Mucosa of gallbladder (tissue), 1 donor: Measurements from ENCODE around the gene BCL2L12. TPM values are rescaled to one million over a fixed set of nuclear protein-coding genes. Genes with fewer than 3 reads are reported as not detected.

Experiments
- DNase-seq: peaks from one replicate; pipeline ENCODE4 v3.0.0-alpha.2; 2020; ENCODE audit warnings: low spot score
- total RNA-seq: library from RNA; stranded (reverse); gene quantifications from one replicate; pipeline ENCODE4 v1.2.1, GENCODE V29; 2021
- donor health status: DM: no; HTN: no; CAD: no.

BCL2L12 gene
- total RNA-seq, 1 donor from 2014 or later: 18.9 TPM

DNA sequence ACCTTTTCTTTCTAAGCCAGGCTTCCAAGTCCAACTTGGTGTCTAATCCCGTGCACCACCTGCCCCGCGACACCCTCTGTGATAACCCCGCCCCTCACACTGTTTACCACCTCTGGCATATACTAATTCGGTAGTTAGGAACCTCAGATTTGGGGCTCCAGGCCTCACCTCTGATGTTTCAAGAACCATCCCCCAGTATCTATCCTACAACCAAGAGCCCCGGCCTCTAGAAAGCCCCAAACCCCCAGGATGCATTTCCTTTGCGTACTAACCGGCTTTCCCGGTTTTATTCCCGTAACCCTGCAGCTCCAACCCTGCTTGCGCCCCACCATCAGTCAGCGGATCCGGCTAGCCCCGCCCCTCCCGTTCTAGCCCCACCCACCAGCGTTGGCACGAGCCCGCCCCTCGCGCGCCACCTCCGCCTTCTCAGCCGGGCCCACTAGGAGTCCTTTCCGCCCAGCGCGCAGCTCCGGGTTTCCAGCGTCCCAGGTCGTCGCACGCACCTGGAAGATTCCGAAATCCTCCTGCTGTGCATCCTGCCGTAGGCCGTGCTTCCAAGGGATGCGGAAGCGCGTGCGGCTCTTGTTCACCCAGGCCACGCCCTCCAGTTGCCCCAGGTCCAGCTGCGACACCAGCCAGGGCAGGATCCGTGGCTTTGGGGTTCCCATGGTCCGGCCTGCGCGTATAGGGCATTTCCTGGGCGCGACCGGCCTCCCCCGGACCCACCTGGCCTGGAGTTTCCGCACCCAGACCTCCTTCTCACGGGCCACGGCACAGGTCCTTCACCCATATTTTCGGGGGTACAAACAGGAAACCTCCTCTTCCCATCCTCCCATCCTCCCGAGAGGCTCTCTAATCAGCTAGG is 1.3 kb upstream of the BCL2L12 start:
- peak; percentile 89 for DNase-seq

DNA sequence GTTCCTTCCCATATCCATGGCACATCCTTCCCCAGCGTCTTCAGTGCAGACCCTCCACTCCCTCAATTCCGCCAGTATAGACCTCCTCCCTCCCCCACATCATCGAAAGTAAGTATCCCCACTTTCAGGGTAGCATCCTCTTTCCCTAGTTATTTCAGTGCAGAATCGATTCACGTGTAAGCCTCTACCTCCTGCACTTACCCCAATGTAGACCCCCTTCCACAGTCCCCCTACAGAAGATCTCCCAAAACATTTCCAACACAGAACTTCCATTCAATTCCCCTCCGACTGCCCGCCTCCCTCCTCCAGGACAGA is 740 bp upstream of the BCL2L12 start:
- no peak for DNase-seq

- DNase-seq: no peak
Observed at GRCh38 chr19:49666120-49666444, 349 bp downstream of the BCL2L12 start.

GRCh38 chr19:49667473-49667872 is 1.7 kb downstream of the BCL2L12 start:
- no peak for DNase-seq

DNA sequence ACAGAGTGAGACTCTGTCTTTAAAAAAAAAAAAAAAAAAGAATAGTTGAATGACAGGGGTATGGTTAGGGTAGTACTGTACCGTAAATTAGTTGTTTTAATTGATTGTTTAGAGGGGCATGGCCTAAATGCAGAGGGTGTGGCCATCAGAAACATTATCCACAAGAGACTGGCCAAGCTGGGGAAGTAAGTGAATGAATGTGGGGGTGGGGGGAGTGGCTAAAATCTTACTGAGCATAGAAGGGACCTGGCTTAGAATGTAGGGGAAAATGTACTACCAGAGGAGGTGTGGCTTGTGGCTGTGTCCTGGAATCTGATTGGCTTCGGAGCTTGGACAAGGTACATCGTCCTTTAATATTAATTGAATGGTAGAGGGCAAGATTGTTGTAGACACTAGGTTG is 3.8 kb downstream of the BCL2L12 start:
- DNase-seq: no peak

GRCh38 chr19:49672131-49672919 is 6.6 kb downstream of the BCL2L12 start:
- DNase-seq: peak; percentile 77

GRCh38 chr19:49676136-49676783 is 10.5 kb downstream of the BCL2L12 start:
- peak; percentile 82 for DNase-seq

DNA sequence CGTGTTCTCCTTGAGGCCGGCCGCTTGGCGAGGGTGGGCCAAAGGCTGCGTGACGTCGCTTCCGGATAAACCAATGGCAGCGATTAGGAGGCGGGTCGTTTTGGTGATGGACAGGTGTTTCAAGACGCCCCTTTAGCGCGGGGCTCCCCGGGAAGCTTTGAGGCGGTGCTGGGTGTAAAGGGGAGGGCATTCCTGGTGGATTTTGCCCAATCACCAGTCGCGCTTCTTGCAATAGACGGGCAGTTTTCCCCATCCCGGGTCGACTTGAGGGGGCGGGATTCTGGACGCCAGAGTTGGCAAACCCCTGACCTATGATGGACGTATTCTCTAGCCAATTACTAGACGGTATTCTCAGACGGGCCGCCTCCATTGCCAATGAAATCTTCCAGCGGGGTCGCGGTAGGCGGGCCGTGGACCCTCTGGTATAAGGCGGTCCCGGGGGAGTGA is 11.1 kb downstream of the BCL2L12 start:
- DNase-seq: peak; percentile 100

DNA sequence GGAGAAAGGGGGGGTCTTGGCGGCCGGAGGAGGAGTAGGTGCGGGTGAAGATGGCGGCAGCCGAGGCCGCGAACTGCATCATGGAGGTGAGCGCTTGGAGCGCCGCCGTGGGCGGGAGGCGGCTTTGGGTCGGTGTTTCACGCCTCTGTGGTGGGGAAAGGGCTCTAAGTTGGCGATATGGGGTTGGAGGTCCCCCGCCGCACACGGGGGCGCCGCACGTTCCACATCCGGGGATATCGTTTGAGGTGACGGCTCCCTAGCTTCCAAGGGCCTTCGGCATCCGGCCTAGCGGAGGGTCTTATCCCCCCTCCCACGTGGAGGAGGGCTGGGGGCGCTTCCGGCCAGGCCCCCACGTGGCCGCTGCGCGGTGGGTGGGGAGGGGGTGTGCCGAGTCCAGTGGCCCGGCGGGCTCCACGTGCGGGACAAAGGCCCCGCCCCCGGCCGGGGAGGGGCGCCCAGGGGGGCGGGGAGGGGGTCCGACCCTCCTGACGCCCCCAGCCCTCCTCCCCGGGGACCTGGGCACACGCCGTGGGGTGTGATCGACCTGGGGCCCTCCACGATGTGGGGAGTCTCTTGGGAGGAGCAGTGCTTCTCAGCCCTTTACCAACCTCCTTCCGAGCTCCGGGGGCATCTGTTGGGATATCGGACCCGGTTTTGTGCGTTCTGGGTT is 11.6 kb downstream of the BCL2L12 start, which contains the start of gene PRMT1:
PRMT1 (plus strand) TSS at position 41 of the 670 bp plus-strand sequence; CDS start at position 51, 10 bp downstream.
- DNase-seq: no peak

- DNase-seq: peak; percentile 68
Observed at GRCh38 chr19:49677901-49678674, 12.4 kb downstream of the BCL2L12 start.

DNA sequence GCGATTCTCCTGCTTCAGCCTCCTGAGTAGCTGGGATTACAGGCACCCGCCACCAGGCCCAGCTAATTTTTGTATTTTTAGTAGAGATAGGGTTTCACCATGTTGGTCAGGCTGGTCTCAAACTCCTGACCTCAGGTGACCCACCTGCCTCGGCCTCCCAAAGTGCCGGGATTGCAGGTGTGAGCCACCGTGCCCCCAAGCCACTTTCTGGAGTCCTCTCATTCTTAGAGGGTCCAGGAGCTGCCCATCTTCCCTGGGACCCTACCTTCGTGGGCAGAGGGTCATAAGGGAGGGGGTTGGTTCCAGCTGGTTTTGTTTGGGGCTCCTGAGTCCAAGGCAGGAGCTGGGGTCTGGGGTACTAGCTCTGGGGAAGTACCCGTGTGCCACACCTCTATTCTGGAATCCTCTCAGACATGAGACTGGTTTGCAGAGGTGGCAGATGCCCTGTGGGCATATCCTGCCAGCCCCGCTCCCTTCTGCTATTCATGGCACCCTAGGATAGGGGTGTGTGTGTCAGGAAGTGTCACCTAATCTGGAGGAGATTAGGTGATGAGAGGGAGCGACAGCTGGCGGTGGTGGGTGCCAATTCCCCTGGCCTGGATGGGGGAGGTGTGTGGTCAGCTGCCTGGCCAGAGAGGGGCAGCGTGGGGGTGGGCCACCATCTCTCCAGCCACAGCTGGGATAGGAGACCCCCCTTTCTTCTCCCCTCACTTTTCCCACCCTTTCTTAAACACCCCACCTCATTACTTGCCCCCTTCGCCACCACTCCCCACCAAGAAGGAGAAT is 13.4 kb downstream of the BCL2L12 start:
- DNase-seq: no peak

GRCh38 chr19:49679771-49680413 is 14.2 kb downstream of the BCL2L12 start:
- DNase-seq: no peak

- DNase-seq: peak; percentile 91
Observed at GRCh38 chr19:49680421-49681351, 15.0 kb downstream of the BCL2L12 start.

- DNase-seq: no peak
Observed at GRCh38 chr19:49681830-49682229, 16.1 kb downstream of the BCL2L12 start.

- no peak for DNase-seq
Observed at GRCh38 chr19:49682274-49682673, 16.5 kb downstream of the BCL2L12 start.

- no peak for DNase-seq
Observed at GRCh38 chr19:49683814-49684250, 18.1 kb downstream of the BCL2L12 start.

DNA sequence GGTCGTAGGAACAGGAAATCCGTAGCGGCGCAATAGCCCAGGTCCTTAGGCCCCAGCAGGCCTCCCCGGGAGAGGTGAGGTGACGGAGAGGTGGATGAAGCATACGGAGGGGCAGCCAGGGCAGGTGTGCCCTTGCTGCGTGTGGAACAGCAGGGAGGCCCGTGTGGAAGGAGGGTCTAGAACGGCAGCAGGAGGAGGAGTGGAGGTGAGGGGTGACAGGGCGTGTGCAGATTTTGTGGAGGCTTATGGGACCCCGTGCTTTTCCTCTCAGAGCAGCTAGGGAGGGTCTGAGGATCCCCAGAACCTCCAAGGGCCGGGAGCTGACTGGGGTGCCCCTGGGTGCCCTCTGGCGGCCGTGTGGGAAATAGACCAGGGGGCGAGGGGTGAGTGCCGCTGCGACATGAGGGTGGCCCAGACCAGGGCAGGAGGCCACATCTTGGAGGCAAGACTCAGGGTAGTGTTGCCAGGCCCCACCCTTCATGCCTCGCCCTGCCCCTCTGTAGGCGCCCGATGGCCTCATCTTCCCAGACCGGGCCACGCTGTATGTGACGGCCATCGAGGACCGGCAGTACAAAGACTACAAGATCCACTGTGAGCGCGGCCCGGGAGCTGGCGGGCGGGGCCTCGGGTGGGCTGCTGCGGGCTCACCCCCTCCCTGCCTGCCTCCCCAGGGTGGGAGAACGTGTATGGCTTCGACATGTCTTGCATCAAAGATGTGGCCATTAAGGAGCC is 18.7 kb downstream of the BCL2L12 start:
- no peak for DNase-seq
